Skin epidermis (tissue), 12 donors: ENCODE data around the gene IRX1.

Experiments
- H3K27ac ChIP-seq, 21 experiments: fragments of 200-600 bp; sonication (generic) in 11 of 21; one replicate each; pipeline ENCODE4 v1.5.0; 2020; ENCODE audit warnings: mild to moderate bottlenecking in 3 of 21, inconsistent platforms in 2 of 21, moderate library complexity in 2 of 21
- H3K4me3 ChIP-seq, 7 experiments: fragments of 200-600 bp; sonication (generic) in 2 of 7; one replicate each; pipeline ENCODE4 v1.5.0; 2020; ENCODE audit warnings: inconsistent platforms in 2 of 7, mild to moderate bottlenecking in 2 of 7, moderate library complexity in 1 of 7

IRX1 gene

DNA sequence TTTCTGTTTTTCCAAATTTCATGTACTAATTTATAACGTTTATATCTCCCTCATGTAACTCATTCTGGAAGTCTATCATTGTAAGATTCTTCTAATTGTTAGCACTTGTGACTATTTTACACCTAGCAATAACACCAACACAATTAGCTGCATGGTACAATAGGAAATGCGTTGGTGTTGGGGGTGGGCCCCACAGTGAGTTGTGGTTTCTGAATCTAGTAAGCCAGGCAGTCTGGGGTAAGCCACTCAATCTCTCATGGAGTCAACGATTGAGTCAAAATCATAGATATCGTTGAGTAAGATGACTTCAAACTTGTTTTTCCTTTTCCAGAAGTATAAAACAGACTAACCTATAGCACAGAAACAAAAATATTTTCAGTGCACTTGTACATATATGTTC is 30.0 kb downstream of the IRX1 start:
- H3K27ac ChIP-seq: no peak overlapping the region

DNA sequence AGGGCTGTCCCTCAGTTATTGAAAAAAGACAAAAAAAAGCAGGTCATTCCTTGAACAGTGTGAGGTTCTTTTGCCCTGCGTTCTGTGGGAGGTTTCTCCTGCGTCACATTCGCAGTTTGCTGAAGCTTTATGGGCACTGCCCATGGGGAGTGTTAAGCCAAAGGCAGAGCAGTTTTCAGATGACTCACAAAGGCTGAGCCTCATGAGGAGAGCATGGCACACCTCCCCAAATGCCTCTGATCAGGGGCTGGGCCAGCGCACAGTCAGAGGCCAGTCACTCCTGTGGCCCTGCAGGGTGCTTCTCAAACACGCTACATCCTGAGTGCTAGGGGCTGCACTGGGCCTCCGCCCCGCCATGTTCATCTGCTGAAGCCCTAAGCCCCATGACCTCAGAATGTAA is 38.4 kb downstream of the IRX1 start:
- H3K27ac ChIP-seq: no peak overlapping the region
- H3K4me3 ChIP-seq: no peak overlapping the region

More for the DNA sequence above, 30.0 kb downstream of the IRX1 start:
- no peak overlapping the region for H3K4me3 ChIP-seq

DNA sequence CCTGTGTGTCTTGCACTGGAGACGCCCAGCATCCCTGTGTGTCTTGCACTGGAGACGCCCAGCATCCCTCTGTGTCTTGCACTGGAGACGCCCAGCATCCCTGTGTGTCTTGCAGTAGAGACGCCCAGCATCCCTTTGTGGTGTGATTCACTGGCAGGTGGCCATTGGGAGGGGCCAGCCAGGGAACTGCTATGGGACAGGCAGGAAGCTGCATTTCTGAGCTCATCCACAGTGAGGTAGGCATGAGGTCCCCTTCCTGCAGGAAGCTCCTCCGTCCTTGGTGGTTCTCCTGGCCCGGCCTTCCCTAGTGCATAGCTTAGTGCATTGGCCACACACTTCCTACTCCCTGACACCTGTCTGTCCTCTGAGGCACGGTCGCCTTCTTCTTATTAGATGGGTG is 43.5 kb downstream of the IRX1 start:
- Histone ChIP-seq H3K4me3 (no peak overlapping the region), H3K27ac (no peak overlapping the region)

DNA sequence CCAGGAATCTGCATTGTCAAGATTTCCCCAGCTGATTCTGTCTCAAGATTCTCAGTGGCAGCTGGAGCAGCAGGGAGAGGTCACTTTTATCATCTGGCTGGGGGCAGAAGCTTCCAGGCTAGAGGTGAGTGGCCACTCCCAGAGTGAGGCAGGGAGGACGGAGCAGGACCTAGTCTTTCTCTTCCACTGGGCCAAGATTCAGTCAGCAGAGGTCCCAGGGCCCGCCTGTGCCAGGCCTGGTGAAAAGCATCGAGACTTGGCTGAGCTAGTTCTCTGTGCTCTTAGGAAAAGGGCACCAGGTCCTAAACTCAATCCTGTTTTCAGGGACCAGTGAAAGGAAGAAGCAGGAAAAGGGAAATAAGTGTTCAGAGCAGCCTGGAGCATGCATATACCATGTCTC is 46.6 kb downstream of the IRX1 start:
- Histone ChIP-seq H3K4me3 (no peak overlapping the region), H3K27ac (no peak overlapping the region)

DNA sequence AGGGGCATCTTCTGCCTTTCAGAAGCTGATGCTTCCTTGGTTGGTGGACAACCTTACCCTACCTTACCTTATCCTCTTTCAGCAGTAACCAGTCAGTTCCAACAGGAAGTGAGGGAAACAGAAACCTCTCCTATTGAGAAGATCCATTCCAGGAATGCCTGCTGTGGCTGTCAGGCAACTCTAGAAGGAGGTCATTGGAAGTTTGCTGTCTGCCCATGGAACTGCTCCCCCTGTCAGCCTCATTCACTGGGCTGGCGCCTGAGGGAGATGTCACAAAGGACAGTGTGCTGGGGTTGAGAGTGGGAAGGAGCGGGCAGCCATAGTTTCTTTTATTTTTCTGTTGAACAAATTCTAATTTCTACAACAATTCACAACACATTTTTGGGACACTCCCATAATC is 54.7 kb downstream of the IRX1 start:
- no peak overlapping the region for H3K27ac ChIP-seq
- H3K4me3 ChIP-seq: no peak overlapping the region

DNA sequence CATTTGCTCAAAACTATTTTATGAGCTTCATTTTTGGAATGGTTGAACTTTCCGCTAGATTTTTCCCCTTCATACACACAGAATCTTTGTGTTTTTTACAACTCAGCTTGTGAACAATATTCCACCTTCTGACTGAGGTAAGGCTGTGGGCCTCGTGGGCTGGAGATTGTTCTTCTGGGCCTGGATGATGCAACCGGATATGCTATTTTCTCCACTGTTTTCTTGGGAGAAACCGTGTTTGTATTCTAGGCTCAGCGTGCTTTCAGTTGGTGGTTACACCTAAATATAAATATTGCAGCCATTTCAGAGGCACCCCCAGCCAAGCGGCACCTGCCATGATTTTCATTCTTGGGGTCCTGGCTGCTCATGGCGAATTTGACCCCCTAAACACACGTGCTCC is 55.2 kb downstream of the IRX1 start:
- Histone ChIP-seq H3K27ac (no peak overlapping the region), H3K4me3 (no peak overlapping the region)
